HG03432 (cell line): Measurements from ENCODE around the gene TRIM25.

ENCODE experiments used
- ATAC-seq: cut with Tn5 transposase; IDR thresholded peaks from one replicate; pipeline ENCODE4 v1.9.1; 2021; ENCODE audit warnings: mild to moderate bottlenecking, moderate library complexity; ENCODE audit not compliant: unreplicated experiment

TRIM25 gene

DNA sequence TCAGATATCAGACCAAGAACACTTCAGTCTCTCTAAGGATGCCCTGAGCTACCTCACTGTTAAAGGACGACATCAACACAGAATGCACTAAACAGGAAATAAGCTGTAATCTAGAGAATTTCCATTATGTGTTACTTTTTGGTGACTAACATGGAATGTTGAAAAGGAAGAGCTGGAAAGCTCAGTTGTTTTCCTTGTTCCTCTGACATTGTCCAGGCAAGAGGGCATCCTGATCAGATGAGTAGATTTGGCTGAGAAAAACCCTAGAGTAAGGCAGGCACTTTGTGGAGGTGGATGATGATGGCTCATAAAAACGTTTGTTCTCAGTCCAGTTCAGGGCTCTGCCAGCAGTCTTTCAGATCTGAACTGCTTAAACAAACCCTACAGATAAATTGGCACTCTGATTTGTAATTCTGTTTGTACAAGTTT is 45.9 kb downstream of the TRIM25 start:
- no peak for ATAC-seq

DNA sequence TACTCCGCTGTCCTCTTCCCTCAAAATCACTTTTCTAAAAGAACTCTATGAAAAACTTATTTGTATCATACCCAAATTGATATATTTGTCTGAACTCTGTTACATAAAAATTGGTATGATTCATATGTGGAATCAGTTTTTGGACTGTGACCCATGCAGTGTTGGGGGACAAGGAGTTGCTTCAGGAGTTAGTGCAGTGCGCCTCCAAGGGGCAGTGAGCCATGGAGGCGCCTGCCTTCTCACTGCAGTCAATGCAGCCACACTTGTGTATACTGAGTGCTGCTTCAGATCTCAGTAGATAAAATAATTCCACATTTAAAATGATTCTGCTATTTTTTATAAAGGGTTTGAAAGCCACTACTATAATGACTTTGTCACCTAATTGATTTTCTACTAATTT is 47.4 kb downstream of the TRIM25 start:
- no peak for ATAC-seq

DNA sequence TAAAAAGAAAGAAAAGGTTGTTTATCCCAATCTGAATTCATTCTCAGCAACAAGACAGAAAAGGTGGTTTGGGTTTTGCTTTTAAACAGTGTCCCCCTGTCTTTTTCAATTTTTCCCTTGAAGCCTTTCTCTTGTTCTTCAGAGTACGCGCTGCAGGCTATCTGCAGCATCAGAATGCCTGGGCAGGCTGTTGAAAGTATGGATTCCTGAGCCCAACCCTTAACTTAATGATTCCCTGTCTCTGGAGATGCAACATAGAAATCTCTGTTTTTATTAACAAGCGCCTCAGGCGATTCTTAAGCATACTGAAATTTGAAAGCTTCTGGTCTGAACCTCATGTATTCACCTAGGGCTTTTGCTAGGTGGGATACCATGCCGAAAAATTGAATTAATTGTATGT is 47.8 kb downstream of the TRIM25 start:
- no peak for ATAC-seq

DNA sequence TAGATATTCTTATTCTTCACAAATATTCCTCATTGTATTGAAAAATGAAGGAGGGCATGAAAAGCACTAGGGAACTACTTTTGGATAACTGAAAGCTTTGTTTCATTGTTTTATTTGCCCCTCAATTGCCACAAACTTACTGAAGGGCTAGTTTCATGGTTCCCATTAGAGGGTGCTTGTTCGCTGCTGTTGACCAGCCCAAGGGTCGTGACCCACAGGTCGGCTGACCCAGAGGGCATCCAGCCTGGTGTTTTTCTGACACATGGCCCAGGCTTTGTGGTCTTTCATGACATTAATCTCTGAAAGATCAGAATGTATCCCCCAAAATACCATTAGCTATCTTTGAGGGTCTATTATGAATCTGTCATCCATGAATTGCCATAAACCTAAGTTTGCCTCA is 49.9 kb downstream of the TRIM25 start:
- ATAC-seq = no peak

DNA sequence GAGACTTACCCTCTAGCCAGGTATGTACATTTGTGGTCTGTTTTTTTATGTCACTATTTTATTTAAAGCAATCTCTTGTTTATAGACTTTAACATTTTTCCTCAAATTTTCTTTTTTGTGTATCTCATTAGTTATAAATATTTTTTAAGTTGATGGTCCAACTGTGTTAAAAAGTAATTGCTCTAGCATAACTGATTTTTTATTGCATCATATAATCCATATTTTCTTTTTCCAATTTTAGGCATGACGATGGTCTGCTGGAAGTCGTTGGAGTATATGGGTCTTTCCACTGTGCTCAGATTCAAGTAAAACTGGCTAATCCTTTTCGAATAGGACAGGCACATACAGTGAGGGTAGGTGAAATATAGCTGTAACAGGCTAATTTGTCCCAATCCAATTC is 52.0 kb downstream of the TRIM25 start:
- no peak for ATAC-seq

DNA sequence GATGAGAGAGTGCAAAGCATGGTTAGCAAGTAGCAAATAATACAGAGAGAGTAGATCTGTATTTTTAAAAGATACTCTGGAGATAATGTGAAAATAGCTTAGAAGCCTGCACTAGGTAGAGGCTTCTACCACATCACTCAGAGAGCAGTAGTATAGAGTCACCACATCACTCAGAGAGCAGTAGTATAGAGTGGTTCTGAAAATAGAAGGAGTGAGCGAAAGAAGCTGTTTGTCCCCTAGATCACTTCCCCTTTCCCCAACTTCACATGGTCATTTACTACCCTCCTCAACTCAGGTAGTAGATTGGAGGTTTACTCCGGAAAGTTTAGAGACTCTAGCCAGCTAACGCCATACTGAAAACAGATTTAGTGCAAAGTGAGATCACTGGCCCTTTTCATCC is 62.8 kb downstream of the TRIM25 start:
- ATAC-seq = no peak

DNA sequence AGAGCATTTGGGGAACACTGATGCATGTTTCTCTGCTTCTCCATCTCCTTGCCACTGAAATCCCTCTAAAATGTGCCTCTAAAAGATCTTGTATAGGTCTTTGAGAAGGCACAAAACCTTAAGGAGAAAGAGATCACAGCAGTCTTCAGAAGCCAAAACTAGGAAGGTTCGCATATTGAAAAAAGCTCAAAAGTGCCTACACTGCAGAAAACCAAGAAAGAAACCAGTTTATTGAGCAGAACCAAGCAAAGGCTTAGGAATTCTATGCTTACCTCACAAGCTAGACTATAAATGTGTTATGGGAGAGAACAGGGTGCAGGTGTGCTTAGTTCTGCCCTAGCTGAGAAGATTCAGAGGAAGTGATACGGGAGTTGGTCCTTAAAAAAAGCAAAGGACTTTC is 63.3 kb downstream of the TRIM25 start:
- no peak for ATAC-seq

DNA sequence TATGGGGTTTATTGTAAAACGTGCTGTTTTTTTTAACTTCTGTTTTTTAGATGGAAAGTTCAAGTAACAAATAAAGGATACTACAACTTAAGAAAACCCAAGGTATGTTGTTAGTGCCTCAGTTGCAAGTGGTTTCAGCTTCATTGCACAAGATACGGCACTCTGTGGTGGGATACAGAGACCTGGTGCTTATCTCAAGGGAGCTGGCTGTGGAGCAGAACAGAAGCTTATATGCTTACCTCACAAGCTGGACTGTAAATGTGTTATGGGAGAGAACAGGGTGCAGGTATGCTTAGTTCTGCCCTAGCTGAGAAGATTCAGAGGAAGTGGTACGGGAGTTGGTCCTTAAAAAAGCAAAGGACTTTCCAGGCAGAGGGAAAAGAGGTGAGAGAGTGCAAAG is 64.7 kb downstream of the TRIM25 start:
- ATAC-seq = no peak

DNA sequence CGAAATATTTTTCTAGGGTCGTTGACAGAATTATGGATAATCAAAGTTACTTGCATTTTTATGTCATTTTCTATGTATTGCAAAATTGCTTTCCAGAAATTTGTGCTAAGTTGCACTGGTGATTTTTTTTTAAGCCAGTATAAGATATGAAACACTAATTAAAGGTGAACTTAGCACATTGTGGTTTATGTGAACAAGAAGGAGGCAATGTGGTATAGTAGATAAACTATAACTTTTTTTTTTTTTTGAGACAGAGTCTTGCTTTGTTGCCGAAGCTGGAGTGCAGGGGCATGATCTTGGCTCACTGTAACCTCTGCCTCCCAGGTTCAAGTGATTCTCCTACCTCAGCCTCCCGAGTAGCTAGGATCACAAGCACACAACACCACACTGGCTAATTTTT is 66.7 kb downstream of the TRIM25 start:
- ATAC-seq = no peak

DNA sequence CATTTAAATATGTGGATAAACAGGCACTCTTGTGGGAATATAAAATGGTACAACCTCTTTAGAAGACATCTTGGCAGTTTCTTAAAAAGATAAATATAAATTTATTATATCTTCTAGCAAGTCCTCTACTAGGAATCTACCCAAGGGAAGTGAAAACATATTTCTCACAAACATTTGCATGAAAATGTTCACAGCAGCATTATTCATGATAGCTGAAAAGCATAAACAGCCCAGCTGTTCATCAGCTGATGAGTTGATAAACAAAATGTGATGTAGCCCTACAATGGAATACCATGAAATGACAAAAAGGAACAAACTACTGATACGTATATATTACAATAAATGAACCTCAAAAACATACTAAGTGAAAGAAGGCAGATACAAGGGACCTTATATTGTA is 67.9 kb downstream of the TRIM25 start:
- no peak for ATAC-seq

DNA sequence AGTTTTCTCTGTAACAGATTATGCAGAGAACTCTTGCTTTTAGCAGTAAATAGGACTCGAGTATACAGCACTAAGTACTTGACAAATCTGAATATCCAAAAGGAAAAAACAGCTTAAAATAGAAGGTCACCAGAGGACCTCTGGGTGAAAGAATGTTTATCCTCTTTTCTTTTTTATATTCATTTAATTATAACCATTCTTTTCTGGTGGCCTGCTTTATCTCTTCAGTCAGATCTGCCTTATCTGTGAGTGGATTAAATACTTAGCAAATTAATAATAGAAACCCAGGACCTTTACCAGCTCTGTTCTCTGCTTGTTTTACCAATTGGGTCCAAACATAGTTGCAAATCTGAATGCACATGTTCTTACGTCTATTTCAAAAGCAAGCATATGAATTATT is 71.3 kb downstream of the TRIM25 start:
- ATAC-seq = no peak

DNA sequence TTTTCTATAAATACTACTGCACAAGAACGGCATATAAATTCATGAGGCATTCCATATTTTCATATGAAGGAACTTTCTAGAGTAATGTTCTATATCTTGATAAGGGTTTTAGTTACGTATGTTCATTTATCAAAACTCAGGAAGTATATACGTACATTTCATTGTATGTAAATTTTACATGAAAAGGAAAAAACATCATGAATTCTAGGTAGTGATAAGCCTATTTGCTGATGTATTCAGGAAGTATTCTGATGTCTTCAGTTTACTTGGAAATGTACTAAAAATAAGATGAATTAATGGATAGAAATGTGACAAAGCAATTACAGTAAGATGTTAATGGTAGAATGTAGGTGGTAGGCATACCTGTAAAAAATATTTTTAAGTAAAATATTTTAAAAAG is 75.2 kb downstream of the TRIM25 start:
- ATAC-seq = no peak
